K562 (cell line): ENCODE results near the gene PSMB11. TPM values are rescaled to one million over a fixed set of nuclear protein-coding genes. Genes with fewer than 3 reads are reported as not detected.

ENCODE experiments used
- ATF1 ChIP-seq, 2 experiments: fragments of 450-650 bp in 1 of 2; IDR thresholded peaks; 2 replicates each; pipeline ENCODE4 v1.6.1; 2016; ENCODE audit warnings: missing compliant biosample characterization in 1 of 2, missing genetic modification characterization in 1 of 2
- BRD4 ChIP-seq: fragments of 200-600 bp; sonication (generic); IDR thresholded peaks from 2 replicates; pipeline ENCODE4 v1.6.1; 2017; ENCODE audit warnings: inconsistent platforms
- DEAF1 ChIP-seq: fragments of 450-650 bp; formaldehyde crosslinking; IDR thresholded peaks from 2 replicates; pipeline ENCODE4 v1.4.0; 2020; ENCODE audit warnings: mild to moderate bottlenecking, moderate library complexity
- FOXJ2 ChIP-seq: fragments of 200-800 bp; sonication (Bioruptor generic); IDR thresholded peaks from 2 replicates; pipeline ENCODE4 v1.6.1; 2016; ENCODE audit warnings: missing genetic modification characterization, missing compliant biosample characterization
- HDAC6 ChIP-seq: IDR thresholded peaks from 2 replicates; pipeline ENCODE4 v1.6.1; 2012; ENCODE audit warnings: low read depth, mild to moderate bottlenecking, control low read depth, inconsistent platforms, low read length, moderate library complexity
- KAT8 ChIP-seq: fragments of 450-650 bp; IDR thresholded peaks from 2 replicates; pipeline ENCODE4 v1.6.1; 2016; ENCODE audit warnings: low read depth, mild to moderate bottlenecking
- RERE ChIP-seq: sonication (generic); formaldehyde crosslinking; IDR thresholded peaks from 2 replicates; pipeline ENCODE4 v1.8.0; 2023; ENCODE audit warnings: missing genetic modification reagents, mild to moderate bottlenecking, borderline replicate concordance
- RFX1 ChIP-seq: fragments of 450-650 bp; IDR thresholded peaks from 2 replicates; pipeline ENCODE4 v1.6.1; 2016; ENCODE audit warnings: mild to moderate bottlenecking, moderate library complexity
- SP2 ChIP-seq: IDR thresholded peaks from 2 replicates; pipeline ENCODE4 v1.6.1; 2011; ENCODE audit warnings: mild to moderate bottlenecking, low read depth, low read length, moderate library complexity; ENCODE audit not compliant: poor library complexity, severe bottlenecking; ENCODE audit errors: extremely low read depth
- ZNF518B ChIP-seq: fragments of 250-450 bp; sonication (Bioruptor Pico); IDR thresholded peaks from 2 replicates; pipeline ENCODE4 v1.5.0; 2021; ENCODE audit warnings: mild to moderate bottlenecking, moderate library complexity
- ZNF639 ChIP-seq, 2 experiments: fragments of 200-800 bp in 1 of 2; sonication (Bioruptor generic) in 1 of 2; sonication (generic) in 1 of 2; formaldehyde crosslinking in 1 of 2; IDR thresholded peaks in 1 of 2; conservative IDR thresholded peaks in 1 of 2; 2 replicates each; pipeline versions ENCODE4 v1.5.0 to v1.6.1; 2016 to 2020; ENCODE audit warnings: missing compliant biosample characterization in 1 of 2, missing genetic modification characterization in 1 of 2, missing genetic modification reagents in 1 of 2
- ZNF668 ChIP-seq: fragments of 250-450 bp; sonication (Bioruptor Pico); IDR thresholded peaks from 2 replicates; pipeline ENCODE4 v1.8.0; 2022; ENCODE audit warnings: mild to moderate bottlenecking, inconsistent platforms
- ZNF778 ChIP-seq: fragments of 450-650 bp; formaldehyde crosslinking; IDR thresholded peaks from 2 replicates; pipeline ENCODE4 v1.4.0; 2020; ENCODE audit warnings: mild to moderate bottlenecking, moderate library complexity
- ZNF780A ChIP-seq: fragments of 250-450 bp; sonication (Bioruptor Pico); IDR thresholded peaks from 2 replicates; pipeline ENCODE4 v1.5.0; 2021; ENCODE audit warnings: mild to moderate bottlenecking
- polyA plus RNA-seq, 8 experiments: library from polyadenylated mRNA; depleted of rRNA in 4 of 8; stranded (reverse) in 5 of 8; unstranded in 3 of 8; fragments of >200 nt; fragmentation: Nextera tagmentation in 2 of 8; fragmentation: Illumina TruSeq in 1 of 8; extraction: Ambion mirVana in 2 of 8; extraction: Trizol in 1 of 8; gene quantifications; 2 replicates each; pipeline versions ENCODE4 v1.2.1 to v1.2.3, GENCODE V29; 2011 to 2014; ENCODE audit warnings: inconsistent platforms in 1 of 8, missing spikeins in 1 of 8
- total RNA-seq, 7 experiments: library from RNA; depleted of rRNA in 6 of 7; stranded (reverse); fragments of >200 nt in 6 of 7; fragmentation: Illumina TruSeq in 2 of 7; extraction: Trizol in 2 of 7; gene quantifications; 2 replicates each; pipeline versions ENCODE4 v1.2.1 to v1.2.3, GENCODE V29; 2011 to 2021; ENCODE audit warnings: low replicate concordance in 1 of 7

The PSMB11 gene
- total and polyA plus RNA-seq, 9 of the 15 experiments (the other 6 are each of a cell fraction or from before 2014, with no cell fraction given): not detected

- TF ChIP-seq DEAF1 (CRISPR knock-in tag): no peak
- TF ChIP-seq ATF1 (CRISPR knock-in tag; IDR thresholded peaks at IDR 0.05): no peak
- no peak for TF ChIP-seq ATF1 (tag; IDR thresholded peaks at IDR 0.05)
- no peak for TF ChIP-seq ZNF778 (CRISPR knock-in tag)
- TF ChIP-seq RFX1: no peak
- TF ChIP-seq KAT8: 0 out of 2 replicates have a peak, but pooled peaks have one; percentile 22
- TF ChIP-seq BRD4: 0 out of 2 replicates have a peak, but pooled peaks have one; percentile 17
- no peak for TF ChIP-seq HDAC6
- TF ChIP-seq ZNF639 (CRISPR knock-in tag; conservative IDR thresholded peaks at IDR 0.05 in 1 of 2, IDR thresholded peaks at IDR 0.05 in 1 of 2): no peak
- no peak for TF ChIP-seq ZNF518B (CRISPR knock-in tag)
- no peak for TF ChIP-seq FOXJ2 (tag)
- TF ChIP-seq SP2: no peak
- TF ChIP-seq RERE (CRISPR knock-in tag): no peak
- TF ChIP-seq ZNF668: no peak
- no peak for TF ChIP-seq ZNF780A (CRISPR knock-in tag)
Measured at GRCh38 chr14:23006188-23006534, 35.9 kb upstream of the PSMB11 start (continued).
